B cell (primary cell): ENCODE results near the gene UCKL1.

Experiments used
- CTCF ChIP-seq: fragments of 200-600 bp; IDR thresholded peaks from one replicate; pipeline ENCODE4 v1.8.0; 2022; ENCODE audit warnings: antibody characterized with exemption, mild to moderate bottlenecking
- EZH2 ChIP-seq: IDR thresholded peaks from 2 replicates; pipeline ENCODE4 v1.6.1; 2012; ENCODE audit warnings: borderline replicate concordance, low read depth, mild to moderate bottlenecking, moderate library complexity, low read length; ENCODE audit not compliant: insufficient read depth, poor library complexity, severe bottlenecking

GRCh38 chr20:63952769-63953168 lies 3.4 kb downstream of the UCKL1 start:
- TF ChIP-seq CTCF: no peak
- TF ChIP-seq EZH2: no peak
